Fibroblast of mammary gland (primary cell): ENCODE measurements around the gene ALAD.
"Not testable (repeated sequence)": the region's sequence is repeated elsewhere in the genome, so short reads cannot be mapped to it uniquely, and the experiment has no call there.

Experiments used
- DNase-seq: peaks from one replicate; pipeline ENCODE4 v3.0.0-alpha.2; 2010; ENCODE audit warnings: low read depth
- H3K4me3 ChIP-seq: 2 replicates; pipeline ENCODE4 v1.5.1; 2011; ENCODE audit warnings: low read depth, mild to moderate bottlenecking, low read length, moderate library complexity; ENCODE audit not compliant: control insufficient read depth
- TF ChIP-seq, protein P1 (sequence below): conservative IDR thresholded peaks from 2 replicates; pipeline ENCODE4 v1.5.1; 2011; ENCODE audit warnings: low read depth, low read length, inconsistent platforms; ENCODE audit not compliant: control insufficient read depth, insufficient read depth

The ALAD gene

GRCh38 chr9:113380869-113381378 lies 20.2 kb downstream of the ALAD start:
- H3K4me3 ChIP-seq, result no peak overlapping the region
- TF ChIP-seq, protein P1, sequence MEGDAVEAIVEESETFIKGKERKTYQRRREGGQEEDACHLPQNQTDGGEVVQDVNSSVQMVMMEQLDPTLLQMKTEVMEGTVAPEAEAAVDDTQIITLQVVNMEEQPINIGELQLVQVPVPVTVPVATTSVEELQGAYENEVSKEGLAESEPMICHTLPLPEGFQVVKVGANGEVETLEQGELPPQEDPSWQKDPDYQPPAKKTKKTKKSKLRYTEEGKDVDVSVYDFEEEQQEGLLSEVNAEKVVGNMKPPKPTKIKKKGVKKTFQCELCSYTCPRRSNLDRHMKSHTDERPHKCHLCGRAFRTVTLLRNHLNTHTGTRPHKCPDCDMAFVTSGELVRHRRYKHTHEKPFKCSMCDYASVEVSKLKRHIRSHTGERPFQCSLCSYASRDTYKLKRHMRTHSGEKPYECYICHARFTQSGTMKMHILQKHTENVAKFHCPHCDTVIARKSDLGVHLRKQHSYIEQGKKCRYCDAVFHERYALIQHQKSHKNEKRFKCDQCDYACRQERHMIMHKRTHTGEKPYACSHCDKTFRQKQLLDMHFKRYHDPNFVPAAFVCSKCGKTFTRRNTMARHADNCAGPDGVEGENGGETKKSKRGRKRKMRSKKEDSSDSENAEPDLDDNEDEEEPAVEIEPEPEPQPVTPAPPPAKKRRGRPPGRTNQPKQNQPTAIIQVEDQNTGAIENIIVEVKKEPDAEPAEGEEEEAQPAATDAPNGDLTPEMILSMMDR, result no peak
- no peak for DNase-seq

- not testable (repeated sequence) for DNase-seq
Observed at GRCh38 chr9:113379829-113380210, 21.3 kb downstream of the ALAD start.

DNA sequence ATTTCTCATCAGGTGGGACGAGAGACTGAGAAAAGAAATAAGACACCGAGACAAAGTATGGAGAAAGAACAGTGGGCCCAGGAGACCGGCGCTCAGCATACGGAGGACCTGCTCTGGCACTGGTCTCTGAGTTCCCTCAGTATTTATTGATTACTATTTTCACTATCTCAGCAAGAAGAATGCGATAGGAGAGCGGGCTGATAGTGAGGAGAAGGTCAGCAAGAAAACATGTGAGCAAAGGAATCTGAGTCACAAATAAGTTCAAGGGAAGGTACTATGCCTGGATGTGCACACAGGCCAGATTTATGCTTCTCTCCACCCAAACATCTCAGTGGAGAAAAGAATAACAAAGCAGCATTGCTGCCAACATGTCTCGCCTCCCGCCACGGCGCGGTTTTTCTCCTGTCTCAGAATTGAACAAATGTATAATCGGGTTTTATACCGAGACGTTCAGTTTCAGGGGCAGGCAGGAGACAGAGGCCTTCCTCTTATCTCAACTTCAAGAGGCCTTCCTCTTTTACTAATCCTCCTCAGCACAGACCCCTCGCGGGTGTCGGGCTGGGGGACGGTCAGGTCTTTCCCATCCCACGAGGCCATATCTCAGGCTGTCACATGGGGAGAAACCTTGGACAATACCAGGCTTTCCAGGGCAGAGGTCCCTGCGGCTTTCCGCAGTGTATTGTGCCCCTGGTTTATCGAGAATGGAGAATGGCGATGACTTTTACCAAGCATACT lies 21.8 kb downstream of the ALAD start:
- DNase-seq, H3K4me3 ChIP-seq: not testable (repeated sequence)

More at GRCh38 chr9:113379829-113380210, 21.3 kb downstream of the ALAD start:
- H3K4me3 ChIP-seq, result not testable (repeated sequence)

GRCh38 chr9:113376634-113377567 lies 24.2 kb downstream of the ALAD start, which contains the start of gene HDHD3:
Gene HDHD3, minus strand, starts transcription at chr9:113376986. Its CDS starts 2,632 bp downstream, at chr9:113374354.
- TF ChIP-seq, protein P1, result no peak
- peak within 1 kb of the TSS; percentile 73 for H3K4me3 ChIP-seq
- DNase-seq, result peak; percentile 48

- no peak overlapping the region for H3K4me3 ChIP-seq
- TF ChIP-seq, protein P1, result no peak
- no peak for DNase-seq
Observed at GRCh38 chr9:113375057-113376023, 25.7 kb downstream of the ALAD start.

GRCh38 chr9:113373676-113374392 lies 27.2 kb downstream of the ALAD start:
- DNase-seq, result no peak
- TF ChIP-seq, protein P1, result no peak
- no peak overlapping the region for H3K4me3 ChIP-seq

GRCh38 chr9:113373256-113373655 lies 27.8 kb downstream of the ALAD start:
- no peak overlapping the region for H3K4me3 ChIP-seq
- DNase-seq, result no peak
- TF ChIP-seq, protein P1, result no peak
